CD4-positive, alpha-beta T cell treated with Interleukin-6 at 100 ng/mL for 8 hours (primary cell): Measurements from ENCODE around the gene USP12.
"Not testable (repeated sequence)": the region's sequence is repeated elsewhere in the genome, so short reads cannot be mapped to it uniquely, and the experiment has no call there.

Experiments
- DNase-seq: peaks from one replicate; pipeline ENCODE4 v3.0.0-alpha.2; 2020; ENCODE audit warnings: mixed read lengths, low spot score

USP12 gene, protein sequence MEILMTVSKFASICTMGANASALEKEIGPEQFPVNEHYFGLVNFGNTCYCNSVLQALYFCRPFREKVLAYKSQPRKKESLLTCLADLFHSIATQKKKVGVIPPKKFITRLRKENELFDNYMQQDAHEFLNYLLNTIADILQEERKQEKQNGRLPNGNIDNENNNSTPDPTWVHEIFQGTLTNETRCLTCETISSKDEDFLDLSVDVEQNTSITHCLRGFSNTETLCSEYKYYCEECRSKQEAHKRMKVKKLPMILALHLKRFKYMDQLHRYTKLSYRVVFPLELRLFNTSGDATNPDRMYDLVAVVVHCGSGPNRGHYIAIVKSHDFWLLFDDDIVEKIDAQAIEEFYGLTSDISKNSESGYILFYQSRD

DNA sequence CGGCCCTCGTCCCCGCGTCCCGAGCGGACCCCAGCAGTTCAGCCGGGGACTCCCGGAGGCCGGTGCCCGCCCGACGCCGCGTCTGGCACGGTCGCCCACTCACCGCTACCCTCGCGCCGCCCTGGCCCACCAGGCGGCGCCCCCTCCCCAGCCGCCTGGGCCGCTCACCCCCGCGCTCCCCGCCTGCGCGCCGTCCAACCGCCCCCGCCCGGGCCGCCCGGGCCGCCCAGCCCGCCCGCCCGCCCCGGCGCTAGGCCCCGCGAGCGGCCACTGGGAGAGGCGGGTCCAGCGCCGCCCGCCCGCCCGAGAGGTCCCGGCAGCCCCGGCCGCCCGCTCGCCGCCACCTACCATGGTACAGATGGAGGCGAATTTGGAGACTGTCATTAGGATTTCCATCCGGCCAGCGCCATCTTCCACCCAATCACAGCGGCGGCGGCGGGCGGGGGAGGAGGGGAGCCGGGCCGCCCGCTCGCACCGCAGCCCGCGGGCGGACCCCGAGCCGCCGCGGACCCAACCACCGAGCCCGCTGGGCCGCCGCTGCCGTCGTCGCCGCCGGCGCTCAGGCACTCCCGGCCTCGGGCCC, at the start of gene USP12:
Gene USP12 (minus strand): TSS at position 568 of the 583 bp plus-strand sequence. CDS start 172 bp downstream, at position 396.
- DNase-seq, result no peak

DNA sequence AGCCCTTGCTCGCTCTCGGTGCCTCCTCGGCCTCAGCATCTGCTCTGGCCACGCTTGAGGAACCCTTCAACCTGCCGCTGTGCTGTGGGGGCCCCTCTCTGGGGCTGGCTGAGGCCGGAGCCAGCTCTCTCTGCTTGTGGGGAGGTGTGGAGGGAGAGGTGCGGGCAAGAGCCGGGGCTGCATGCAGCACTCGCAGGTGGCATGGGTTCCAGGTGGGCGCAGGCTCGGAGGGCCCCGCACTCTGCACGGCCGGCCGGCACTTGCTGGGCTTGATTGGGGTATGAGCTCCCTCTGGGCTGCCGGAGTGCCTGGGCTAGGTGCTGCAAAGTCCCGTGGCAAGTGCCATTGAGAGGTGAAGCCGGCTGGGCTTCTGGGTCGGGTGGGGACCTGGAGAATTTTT, 48.0 kb upstream of the USP12 start:
- DNase-seq, result no peak

DNA sequence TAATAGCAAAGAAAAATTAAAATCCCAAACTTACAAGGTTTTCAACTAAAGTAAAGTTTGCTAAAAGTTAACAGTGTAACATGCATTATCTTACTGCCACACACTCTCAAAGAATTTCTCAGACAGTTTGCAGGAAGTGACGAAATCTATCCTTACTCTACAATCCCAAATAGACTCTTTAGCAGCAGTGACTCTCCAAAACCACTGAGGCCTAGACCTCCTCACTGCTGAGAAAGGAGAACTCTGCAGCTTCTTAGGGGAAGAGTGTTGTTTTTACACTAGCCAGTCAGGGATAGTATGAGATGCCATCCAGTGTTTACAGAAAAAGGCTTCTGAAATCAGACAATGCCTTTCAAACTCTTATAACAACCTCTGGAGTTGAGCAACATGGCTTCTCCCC, 47.2 kb upstream of the USP12 start:
- not testable (repeated sequence) for DNase-seq

DNA sequence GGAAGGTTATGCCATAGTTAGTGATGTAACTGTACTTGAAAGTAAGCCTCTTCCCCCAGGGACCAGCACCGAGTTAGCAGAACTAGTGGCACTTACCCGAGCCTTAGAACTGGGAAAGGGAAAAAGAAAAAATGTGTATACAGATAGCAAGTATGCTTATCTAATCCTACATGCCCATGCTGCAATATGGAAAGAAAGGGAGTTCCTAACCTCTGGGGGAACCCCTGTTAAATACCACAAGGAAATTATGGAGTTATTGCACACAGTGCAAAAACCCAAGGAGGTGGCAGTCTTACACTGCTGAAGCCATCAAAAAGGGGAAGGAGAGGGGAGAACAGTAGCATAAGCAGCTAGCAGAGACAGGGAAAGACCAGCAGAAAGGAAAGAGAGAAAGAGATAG, 46.2 kb upstream of the USP12 start:
- not testable (repeated sequence) for DNase-seq

DNA sequence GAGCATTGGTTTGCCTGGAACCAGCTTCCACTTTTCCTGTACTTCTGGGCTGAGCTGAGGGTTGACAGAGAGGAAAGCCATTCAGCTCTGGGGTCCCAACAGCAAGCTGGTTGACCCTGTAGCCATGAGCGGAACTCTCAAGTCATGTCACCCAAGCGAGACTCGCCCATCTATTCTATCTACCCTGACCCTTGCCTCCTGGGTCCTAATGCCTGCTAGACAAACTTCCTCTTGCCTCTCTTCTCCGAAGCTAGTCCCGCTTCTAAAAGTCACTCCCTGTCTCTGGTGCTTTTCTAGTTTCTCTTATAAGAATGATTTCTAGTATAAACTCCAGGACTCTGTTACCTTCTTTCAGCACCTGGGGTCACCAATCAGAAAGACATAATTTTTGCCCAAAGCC, 41.8 kb upstream of the USP12 start:
- DNase-seq, result not testable (repeated sequence)

DNA sequence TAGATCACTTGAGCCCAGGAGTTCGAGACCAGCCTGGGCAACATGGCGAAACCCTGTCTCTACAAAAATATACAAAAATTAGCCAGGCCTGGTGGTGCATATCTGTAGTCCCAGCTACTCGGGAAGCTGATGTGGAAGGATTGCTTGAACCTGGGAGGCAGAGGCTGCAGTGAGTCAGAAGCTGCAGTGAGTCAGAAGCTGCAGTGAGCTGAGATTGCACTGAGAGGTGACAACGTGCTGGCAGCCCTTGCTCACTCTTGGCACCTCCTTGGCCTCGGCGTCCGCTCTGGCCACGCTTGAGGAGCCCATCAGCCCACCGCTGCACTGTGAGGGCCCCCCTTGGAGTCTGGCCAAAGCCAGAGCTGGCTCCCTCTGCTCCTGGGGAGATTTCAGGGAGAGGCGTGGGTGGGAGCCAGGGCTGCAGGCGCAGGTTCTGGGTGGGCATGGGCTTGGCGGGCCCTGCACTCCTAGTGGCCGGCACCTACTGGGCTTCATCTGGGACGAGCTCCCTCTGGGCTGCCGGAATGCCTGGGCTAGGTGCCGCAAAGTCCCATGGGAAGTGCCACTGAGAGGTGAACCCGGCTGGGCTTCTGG, 40.3 kb upstream of the USP12 start:
- DNase-seq, result no peak

DNA sequence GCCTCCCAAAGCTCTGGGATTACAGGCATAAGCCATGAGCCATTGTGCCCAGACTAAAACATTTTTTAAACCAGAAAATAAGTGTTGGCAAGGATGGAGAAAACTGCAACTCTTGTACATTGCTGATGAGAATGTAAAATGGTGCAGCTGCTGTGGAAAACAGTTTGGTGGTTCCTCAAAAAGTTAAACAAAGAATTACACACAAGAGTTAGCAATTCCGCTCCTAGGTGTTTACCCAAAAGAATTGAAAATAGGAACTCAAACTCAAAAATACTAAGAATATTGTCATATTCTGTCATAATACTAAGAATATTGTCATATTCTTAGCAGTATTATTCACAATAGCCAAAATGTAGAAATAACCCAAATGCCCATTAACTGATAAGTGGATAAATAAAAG, 39.7 kb upstream of the USP12 start:
- no peak for DNase-seq

DNA sequence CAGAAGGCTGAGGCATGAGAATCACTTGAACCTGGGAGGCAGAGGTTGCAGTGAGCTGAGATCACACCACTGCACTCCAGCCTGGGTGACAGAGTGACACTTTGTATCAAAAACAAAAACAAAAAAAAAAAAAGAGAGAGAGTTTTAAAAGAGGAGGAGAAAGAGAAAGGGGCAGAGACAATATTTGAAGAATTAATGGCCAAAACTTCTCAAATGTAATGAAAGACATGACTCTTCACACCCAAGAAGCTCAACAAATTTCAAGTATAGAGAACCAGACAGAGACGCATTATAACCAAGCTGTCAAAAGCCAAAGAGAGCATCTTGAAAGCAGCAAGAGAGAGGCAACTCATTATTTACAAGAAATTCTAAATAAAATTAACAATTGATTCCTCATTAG, 36.9 kb upstream of the USP12 start:
- DNase-seq, result no peak

DNA sequence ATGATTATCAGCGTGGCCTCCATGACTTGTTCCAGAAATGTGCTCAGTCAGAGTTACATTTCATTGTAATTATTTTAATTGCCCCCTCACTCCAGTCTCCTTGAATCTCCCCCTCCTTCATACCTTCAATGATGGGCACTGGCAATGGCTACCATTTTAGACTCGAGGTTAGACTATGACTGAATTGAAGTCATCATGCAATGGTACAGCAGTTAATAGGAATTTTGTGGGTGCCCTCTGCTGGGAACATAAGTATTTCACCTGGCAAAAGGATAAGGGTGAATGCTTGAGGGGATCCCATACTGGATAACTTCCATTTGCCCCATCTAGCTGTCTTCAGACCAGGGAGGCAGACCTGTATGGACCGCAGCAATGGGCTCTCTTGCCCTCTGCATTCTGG, 32.2 kb upstream of the USP12 start:
- no peak for DNase-seq

DNA sequence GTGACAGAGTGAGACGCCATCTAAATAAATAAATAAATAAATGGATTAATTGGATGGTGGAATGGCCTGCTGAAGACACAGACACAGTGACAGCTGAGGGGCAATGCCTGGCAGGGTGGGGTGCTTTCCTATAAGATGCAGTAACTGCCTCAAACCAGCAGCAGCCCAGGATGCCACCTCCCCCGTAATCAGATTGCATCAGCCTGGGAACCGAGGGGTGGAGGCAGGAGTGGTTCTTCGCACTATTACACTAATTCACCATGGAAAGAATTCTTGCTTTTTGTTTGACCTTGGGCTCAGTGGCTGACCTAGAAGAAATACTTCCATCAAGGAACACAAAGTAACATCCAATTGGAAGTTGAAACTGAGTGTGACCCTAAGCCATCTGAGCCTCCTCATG, 31.6 kb upstream of the USP12 start:
- DNase-seq, result no peak

DNA sequence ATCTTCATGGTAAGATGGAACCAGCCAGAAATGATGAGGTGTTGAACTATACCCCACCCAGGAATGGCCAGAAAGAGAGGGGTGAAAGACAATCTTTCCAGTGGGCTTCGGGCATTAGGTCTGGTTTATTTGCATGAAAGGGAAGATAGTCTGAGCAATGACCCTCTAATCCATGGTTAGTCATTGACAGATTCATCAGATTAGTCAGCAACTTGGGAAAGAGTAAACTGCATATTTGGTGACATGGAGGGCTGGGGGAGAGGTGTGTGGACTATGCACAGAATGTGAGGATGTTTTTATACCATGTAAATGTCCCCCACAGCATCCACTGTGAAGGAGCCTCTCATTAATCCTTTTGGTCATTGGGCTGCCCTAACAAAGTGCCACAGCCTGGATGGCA, 30.1 kb upstream of the USP12 start:
- DNase-seq, result no peak

DNA sequence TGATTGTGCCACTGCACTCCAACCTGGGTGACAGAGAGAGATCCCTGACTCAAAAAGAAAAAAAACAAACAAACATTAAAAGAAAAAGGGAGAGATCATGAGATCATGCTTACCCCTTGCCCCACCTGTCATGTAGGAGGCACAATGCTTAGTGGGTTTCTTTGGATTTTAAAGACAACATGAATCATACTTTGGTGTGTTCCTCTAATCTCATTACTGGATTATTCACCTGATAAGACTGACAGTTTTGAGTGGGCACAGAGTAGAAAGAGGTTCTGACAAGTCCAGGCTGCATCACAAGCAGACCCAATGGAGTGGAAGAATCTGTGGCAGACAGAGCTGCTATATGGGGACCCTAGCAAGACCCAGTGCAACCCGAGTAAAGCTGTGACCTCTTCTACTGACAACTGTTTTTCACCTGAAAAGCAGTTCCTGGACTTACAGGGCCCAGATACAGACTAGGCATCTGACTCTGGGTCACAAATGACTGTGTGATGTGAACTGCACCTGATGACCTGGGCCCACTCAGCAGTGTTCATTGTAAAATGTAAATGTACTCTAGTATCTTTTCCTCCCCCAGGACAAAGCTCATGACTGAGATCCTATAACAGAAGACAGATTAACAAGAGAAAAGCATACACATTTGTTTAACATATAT, 28.9 kb upstream of the USP12 start:
- DNase-seq, result no peak

DNA sequence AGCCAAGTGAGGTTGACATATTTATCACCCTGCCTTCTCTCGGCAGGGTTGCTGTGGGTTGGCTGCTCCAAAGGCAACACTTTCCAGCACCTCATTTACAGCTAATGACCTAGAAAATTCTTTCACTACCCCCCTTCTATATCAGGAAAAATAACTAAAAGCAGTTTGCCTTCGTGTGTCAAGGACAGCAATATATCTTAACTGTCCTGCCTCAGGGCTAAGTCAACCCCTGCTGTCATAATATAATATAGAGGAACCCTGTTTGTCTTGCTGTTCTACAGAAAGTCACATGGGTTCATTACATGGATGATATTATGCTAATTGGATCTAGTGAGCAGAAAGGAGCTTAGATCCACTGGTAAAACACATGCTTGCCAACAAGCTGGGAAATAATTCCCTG, 28.1 kb upstream of the USP12 start:
- DNase-seq, result no peak

DNA sequence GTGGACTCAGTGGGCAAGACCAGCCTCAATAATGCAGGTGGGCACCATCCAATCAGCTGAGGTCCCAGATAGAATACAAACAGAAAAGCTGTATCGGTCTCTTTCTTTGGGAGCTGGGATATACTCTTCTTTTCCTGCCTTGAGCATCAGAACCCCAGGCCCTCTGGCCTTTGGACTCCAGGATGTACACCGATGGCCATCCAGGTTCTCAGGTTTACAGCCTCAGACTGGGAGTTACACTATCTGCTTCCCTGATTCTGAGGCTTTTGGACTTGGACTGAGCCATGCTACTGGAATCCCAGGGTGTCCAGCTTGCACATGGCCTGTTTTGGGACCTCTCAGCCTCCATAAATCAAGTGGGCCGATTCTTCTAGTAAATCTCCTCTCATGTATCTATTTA, 27.6 kb upstream of the USP12 start:
- no peak for DNase-seq

DNA sequence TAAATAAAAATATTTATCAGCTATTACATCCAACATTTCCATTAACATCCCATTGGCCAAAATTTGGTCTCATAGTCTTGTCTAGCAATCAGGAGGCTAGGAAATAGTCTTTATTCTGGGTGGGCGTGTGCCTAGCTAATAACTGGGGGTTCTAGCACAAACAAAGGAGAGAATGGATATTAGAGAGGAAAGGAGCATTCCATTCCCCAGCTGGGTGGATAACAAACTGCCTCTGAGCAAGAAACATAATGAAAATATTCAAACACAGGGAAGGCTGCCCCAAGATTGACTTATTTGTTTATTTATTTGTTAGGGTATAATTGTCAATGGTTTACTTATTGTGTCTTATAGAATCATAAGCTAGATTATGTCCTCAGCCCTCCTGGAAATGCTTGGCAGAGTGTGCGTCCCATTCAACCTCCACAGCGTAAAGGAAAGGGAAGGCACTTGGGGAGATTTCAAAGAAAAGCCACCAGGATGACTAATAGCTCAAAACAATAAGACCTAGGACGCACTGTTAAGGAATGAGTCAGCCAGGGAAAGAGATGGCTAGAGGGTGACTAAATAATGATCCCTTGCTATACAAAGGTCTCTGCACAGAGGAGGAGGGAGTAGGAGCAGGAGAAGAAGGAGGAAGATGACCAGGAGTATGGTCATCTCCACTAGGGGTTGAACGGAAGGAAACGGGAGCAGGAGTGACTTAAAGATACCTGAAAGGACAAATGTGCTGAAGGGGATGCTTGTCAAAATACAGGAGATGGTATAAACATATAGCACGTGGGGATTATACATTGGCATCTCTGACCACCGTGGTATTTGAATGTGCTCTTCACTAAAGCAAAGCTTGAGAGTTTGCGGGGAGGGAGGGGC, 23.5 kb upstream of the USP12 start:
- no peak for DNase-seq

DNA sequence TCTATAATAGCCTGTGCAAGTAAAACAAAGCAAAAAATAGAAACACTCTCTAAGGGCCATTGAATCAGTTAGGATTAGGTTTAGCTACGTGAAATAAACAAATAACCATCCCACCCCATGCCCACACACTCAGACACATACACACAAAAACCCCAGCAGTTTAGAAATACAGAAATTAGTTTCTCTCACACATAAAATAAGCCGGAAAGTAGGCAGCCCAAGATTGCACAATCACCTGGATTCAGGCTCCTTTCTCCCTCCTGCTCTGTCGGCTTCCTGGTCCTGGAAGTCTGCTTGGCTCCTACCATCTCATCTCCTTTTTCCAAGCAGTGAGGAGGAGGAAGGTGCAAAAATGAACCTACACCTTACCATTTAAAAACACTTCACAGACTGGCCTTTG, 22.6 kb upstream of the USP12 start:
- no peak for DNase-seq

DNA sequence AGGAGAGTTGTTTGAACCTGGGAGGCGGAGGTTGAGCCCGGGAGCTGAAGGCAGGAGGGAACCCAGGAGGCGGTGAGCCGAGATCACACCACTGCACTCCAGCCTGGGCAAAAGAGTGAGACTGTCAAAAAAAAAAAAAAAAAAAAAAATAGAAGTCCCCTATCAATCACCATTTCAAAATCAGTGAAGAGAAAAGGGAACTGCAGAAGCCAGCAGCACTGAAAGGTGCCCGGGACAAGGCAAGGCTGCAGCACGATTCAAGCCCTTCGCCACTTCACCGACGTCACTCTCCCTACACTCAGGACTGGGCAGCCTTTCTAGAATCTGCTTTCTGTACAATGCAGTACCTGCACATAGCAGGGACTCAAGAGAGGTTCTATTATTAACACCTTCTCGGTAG, 21.9 kb upstream of the USP12 start:
- no peak for DNase-seq

DNA sequence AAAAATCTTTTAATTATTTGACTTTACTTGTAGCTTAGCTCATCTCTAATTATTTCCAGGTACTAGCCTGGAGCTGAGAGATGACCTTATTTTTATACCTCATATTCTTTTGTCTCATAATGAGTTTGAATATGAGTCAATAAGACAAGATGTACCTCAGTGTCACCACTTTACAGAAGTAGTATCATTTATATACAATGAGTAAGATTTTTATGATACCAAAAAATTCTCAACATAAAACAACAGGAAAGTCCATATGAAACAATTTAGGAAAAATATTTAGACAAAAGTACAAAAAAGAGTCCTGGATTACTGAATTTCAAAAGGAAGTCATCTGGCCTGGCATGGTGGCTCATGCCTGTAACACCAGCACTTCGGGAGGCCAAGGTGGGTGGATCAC, 21.4 kb upstream of the USP12 start:
- no peak for DNase-seq

DNA sequence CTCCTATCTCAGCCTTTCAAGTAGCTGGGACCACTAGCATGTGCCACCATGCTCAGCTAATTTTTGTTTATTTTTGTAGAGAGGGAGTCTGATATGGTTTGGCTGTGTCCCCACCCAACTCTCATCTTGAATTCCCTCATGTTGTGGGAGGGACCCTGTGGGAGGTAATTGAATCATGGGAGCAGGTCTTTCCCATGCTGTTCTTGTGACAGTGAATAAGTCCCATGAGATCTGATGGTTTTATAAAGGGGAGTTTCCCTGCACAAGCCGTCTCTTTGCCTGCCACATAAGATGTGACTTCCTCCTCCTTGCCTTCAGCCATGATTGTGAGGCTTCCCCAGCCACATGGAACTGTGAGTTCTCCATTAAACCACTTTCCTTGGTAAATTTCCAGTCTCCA, 20.8 kb upstream of the USP12 start:
- DNase-seq, result not testable (repeated sequence)

DNA sequence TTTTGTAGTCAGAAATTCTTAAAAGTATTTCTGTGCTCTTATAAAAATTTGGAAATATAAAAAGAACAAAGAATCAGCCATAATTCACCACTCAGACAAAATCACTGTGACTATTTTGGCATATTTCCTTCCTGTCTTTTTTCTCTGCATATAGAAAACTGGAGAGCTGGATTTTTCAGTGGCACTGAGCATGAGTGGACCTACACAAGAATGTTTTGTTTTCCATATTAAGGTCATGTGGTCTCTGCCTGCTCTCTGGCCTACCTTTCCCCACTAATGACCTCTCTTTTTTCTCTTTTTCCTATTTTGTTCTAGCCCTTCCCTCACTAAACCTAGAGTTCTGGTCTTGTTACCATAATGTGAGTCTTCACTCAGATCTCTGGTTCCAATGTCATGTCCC, 17.6 kb upstream of the USP12 start:
- no peak for DNase-seq

DNA sequence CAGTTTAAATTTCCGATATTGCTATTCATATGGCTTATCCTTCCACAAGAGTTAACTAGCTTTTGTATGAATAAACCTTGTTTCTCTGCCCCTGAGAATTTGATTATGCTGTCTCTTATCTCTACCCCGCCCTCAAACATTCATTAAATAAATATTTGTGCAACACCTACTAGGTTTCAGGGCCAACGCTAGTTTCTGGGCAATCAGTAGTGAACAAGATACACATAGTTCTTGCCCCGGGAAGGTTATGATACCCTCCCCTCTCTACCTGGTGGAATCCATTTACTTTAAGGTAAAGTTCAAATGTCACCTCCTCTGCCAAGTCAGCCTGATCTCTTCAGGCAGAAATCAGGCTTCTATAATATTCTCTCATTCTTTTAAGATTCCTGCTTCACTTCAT, 16.6 kb upstream of the USP12 start:
- DNase-seq, result no peak

DNA sequence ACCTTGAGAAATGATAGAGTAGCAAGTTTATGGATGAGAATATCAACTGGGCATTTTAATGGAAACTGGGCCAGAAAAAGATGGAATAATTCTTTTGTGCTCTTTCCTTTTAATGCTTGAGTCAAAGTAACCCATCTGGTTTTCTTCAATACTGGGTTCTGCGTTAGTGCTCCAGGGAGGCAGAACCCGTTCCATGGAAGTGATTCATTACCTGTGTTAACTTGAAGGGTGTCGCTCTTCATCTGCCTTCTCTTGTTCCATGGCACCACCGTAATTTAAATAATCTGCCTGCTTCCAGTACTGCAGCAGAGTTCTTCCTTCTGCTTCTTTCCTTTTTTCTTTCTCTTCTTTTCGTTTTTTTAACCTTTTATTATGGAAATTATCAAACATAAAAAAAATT, 14.7 kb upstream of the USP12 start:
- no peak for DNase-seq
